Measurements from ENCODE around the gene LIPC. TPM values are rescaled to one million over a fixed set of nuclear protein-coding genes. Genes with fewer than 3 reads are reported as not detected.

The LIPC gene
- total and polyA plus RNA-seq, 10 of the 15 experiments (the other 5 are each of a cell fraction or from before 2014, with no cell fraction given): 0.06 to 0.31 (median 0.16) TPM; not detected in 1

DNA sequence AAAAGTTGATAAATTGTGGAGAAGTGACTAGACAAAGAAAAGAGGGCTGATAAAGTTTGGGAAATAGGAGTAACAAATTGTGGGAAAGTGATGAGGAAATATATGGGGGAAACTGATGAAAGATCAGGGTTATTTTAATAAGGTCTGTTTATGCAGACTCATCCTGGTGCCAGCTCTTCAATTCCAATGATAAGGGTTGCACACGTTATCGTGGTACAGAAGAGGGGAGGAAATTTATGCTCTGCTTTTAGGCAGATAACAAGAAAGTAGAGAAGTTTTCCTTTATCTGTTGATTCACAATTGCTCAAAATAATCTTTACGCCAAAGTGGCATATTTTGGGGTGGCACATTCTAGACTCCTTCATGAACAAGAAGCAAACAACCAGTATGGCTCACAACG is 32.1 kb upstream of the LIPC start:
- FAIRE-seq (no peak), ATAC-seq (no peak), DNase-seq (ENCODE audit: low read depth, low spot score) (no peak)
- no TSS peak for BruUV-seq (replicated peaks)
- Histone ChIP-seq H4K20me1 (ENCODE audit: control insufficient read depth, insufficient read depth) (no peaks in the 10 kb centered on the region), H3K4me2 (ENCODE audit: control insufficient read depth, insufficient read depth) (no peak overlapping the region), H3K9me3 (replicated peaks; ENCODE audit: control insufficient read depth, insufficient read depth, low read length) (no peaks in the 10 kb centered on the region), H2AFZ (ENCODE audit: control insufficient read depth, low read depth, low read length) (no peak overlapping the region), H3K4me1 (ENCODE audit: control insufficient read depth, insufficient read depth, low read length) (no peaks in the 10 kb centered on the region), H3K4me3 (no peak overlapping the region), H3K27me3 (replicated peaks in 1 of 2; ENCODE audit: control insufficient read depth in 2 of 2, insufficient read depth in 2 of 2, low read length in 1 of 2) (no peaks in the 10 kb centered on the region), H3K79me2 (ENCODE audit: control insufficient read depth, insufficient read depth, low read length) (no peaks in the 10 kb centered on the region), H3K9ac (ENCODE audit: control insufficient read depth, insufficient read depth, low read length) (no peak overlapping the region), H3K36me3 (ENCODE audit: control insufficient read depth in 2 of 2, insufficient read depth in 2 of 2, low read length in 1 of 2) (no peaks in the 10 kb centered on the region), H3K27ac (ENCODE audit: control insufficient read depth, insufficient read depth) (no peak overlapping the region)
- CTCF ChIA-PET: no interaction called here
- in situ Hi-C loops (cut with MboI): no loop called here
- no peak for TF ChIP-seq SUPT20H (IDR thresholded peaks at IDR 0.05; ENCODE audit: borderline replicate concordance, control insufficient read depth, low read depth, low read length)
- no peak for TF ChIP-seq SP1 (IDR thresholded peaks at IDR 0.05; ENCODE audit: low read depth, low read length)
- TF ChIP-seq, protein P1, sequence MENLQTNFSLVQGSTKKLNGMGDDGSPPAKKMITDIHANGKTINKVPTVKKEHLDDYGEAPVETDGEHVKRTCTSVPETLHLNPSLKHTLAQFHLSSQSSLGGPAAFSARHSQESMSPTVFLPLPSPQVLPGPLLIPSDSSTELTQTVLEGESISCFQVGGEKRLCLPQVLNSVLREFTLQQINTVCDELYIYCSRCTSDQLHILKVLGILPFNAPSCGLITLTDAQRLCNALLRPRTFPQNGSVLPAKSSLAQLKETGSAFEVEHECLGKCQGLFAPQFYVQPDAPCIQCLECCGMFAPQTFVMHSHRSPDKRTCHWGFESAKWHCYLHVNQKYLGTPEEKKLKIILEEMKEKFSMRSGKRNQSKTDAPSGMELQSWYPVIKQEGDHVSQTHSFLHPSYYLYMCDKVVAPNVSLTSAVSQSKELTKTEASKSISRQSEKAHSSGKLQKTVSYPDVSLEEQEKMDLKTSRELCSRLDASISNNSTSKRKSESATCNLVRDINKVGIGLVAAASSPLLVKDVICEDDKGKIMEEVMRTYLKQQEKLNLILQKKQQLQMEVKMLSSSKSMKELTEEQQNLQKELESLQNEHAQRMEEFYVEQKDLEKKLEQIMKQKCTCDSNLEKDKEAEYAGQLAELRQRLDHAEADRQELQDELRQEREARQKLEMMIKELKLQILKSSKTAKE (IDR thresholded peaks at IDR 0.05; ENCODE audit: low read depth, poor library complexity, severe bottlenecking): no peak
- TF ChIP-seq SMAD1 (IDR thresholded peaks at IDR 0.05; ENCODE audit: low read depth, partially characterized antibody): no peak
- intact Hi-C loops (cut with micrococcal nuclease; ENCODE audit: unreplicated experiment): no loop called here
- POLR2A ChIA-PET: no interaction called here
- RAD21 ChIA-PET (ENCODE audit: unreplicated experiment): no interaction called here
- SMC1A ChIA-PET (ENCODE audit: uncharacterized antibody, unreplicated experiment): no interaction called here
- 48% methylated on average over 4 of the region's 4 CpGs for WGBS (ENCODE audit: insufficient coverage, insufficient replicate concordance, low lambda C conversion rate, missing lambda C conversion rate)

DNA sequence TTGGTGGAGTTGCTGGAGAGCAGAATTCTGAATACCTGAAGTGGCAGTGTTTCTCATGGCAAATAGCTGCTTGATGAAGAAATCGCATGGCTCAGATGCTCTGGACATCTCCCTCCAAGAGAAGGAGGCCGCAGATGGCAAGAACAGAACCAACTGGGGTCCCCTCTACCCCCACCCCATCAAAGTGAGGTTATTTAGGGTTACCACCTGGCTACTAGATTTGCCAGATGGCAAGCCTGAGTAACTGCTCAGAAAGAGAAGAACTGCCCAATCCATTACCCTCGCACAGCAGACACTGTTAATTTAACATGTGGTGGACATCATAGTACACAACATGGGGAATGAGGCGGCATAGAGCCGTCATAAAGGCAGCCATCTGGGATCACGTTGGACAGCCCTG is 30.5 kb upstream of the LIPC start:
- 74% methylated on average over 6 of the region's 6 CpGs for WGBS (ENCODE audit: insufficient coverage, insufficient replicate concordance, low lambda C conversion rate, missing lambda C conversion rate)
- SMC1A ChIA-PET (ENCODE audit: uncharacterized antibody, unreplicated experiment): no interaction called here
- TF ChIP-seq YBX1 (IDR thresholded peaks at IDR 0.05) (no peak), KDM1A (IDR thresholded peaks at IDR 0.05; ENCODE audit: borderline replicate concordance) (no peak), CBX3 (IDR thresholded peaks at IDR 0.05; ENCODE audit: borderline replicate concordance, low read depth) (no peak), ZBTB33 (IDR thresholded peaks at IDR 0.05) (no peak), STAT3 (IDR thresholded peaks at IDR 0.05; ENCODE audit: low read depth, low read length) (no peak), USF2 (IDR thresholded peaks at IDR 0.05; ENCODE audit: borderline replicate concordance, low read depth, low read length) (no peak), EGR1 (IDR thresholded peaks at IDR 0.05; ENCODE audit: borderline replicate concordance in 1 of 2, low read depth in 2 of 2, low read length in 2 of 2) (no peak)

More for the DNA sequence above, 30.5 kb upstream of the LIPC start:
- Histone ChIP-seq H3K9me3 (replicated peaks; ENCODE audit: control insufficient read depth, insufficient read depth, low read length) (no peaks in the 10 kb centered on the region), H2AFZ (ENCODE audit: control insufficient read depth, low read depth, low read length) (no peak overlapping the region), H3K4me3 (no peak overlapping the region), H3K27ac (ENCODE audit: control insufficient read depth, insufficient read depth) (no peak overlapping the region), H4K20me1 (ENCODE audit: control insufficient read depth, insufficient read depth) (no peaks in the 10 kb centered on the region), H3K4me2 (ENCODE audit: control insufficient read depth, insufficient read depth) (no peak overlapping the region), H3K27me3 (replicated peaks in 1 of 2; ENCODE audit: control insufficient read depth in 2 of 2, insufficient read depth in 2 of 2, low read length in 1 of 2) (no peaks in the 10 kb centered on the region), H3K4me1 (ENCODE audit: control insufficient read depth, insufficient read depth, low read length) (no peaks in the 10 kb centered on the region), H3K9ac (ENCODE audit: control insufficient read depth, insufficient read depth, low read length) (no peak overlapping the region), H3K79me2 (ENCODE audit: control insufficient read depth, insufficient read depth, low read length) (no peaks in the 10 kb centered on the region), H3K36me3 (ENCODE audit: control insufficient read depth in 2 of 2, insufficient read depth in 2 of 2, low read length in 1 of 2) (no peaks in the 10 kb centered on the region)
- intact Hi-C loops (cut with micrococcal nuclease; ENCODE audit: unreplicated experiment): no loop called here
- ChIA-PET CTCF (no interaction called here), POLR2A (no interaction called here), RAD21 (ENCODE audit: unreplicated experiment) (no interaction called here)
- BruUV-seq (replicated peaks): no TSS peak
- DNase-seq (ENCODE audit: low read depth, low spot score) (no peak), ATAC-seq (no peak), FAIRE-seq (no peak)
- in situ Hi-C loops (cut with MboI): no loop called here

Data from GM12878 (cell line).